Uterus (tissue), 2 donors: ENCODE measurements around the gene RGP1.

Experiments
- CTCF ChIP-seq, 4 experiments: fragments of 200-600 bp in 2 of 4; fragments of 450-650 bp in 2 of 4; sonication (generic) in 2 of 4; IDR thresholded peaks; one replicate each; pipeline ENCODE4 v1.5.1; 2016 to 2019; ENCODE audit warnings: antibody characterized with exemption in 4 of 4, mild to moderate bottlenecking in 2 of 4, moderate library complexity in 1 of 4
- POLR2A ChIP-seq, 2 donors: fragments of 450-650 bp; IDR thresholded peaks; one replicate each; pipeline ENCODE4 v1.6.1; 2016; ENCODE audit warnings: antibody characterized with exemption in 2 of 2, mild to moderate bottlenecking in 1 of 2, moderate library complexity in 1 of 2

GRCh38 chr9:35757892-35758275, 8.8 kb downstream of the RGP1 start:
- TF ChIP-seq CTCF (IDR thresholded peaks at IDR 0.05) (no peak), POLR2A (IDR thresholded peaks at IDR 0.05) (no peak)
